ENCODE results near the gene SMPDL3B. TPM values are rescaled to one million over a fixed set of nuclear protein-coding genes. Genes with fewer than 3 reads are reported as not detected.
A peak's percentile ranks its signal among the peaks of the same experiment; 100 is the strongest.

Gene SMPDL3B
- total RNA-seq, 4 donors from 2014 or later: 0.29 TPM; not detected in 3

- TF ChIP-seq, protein P1, sequence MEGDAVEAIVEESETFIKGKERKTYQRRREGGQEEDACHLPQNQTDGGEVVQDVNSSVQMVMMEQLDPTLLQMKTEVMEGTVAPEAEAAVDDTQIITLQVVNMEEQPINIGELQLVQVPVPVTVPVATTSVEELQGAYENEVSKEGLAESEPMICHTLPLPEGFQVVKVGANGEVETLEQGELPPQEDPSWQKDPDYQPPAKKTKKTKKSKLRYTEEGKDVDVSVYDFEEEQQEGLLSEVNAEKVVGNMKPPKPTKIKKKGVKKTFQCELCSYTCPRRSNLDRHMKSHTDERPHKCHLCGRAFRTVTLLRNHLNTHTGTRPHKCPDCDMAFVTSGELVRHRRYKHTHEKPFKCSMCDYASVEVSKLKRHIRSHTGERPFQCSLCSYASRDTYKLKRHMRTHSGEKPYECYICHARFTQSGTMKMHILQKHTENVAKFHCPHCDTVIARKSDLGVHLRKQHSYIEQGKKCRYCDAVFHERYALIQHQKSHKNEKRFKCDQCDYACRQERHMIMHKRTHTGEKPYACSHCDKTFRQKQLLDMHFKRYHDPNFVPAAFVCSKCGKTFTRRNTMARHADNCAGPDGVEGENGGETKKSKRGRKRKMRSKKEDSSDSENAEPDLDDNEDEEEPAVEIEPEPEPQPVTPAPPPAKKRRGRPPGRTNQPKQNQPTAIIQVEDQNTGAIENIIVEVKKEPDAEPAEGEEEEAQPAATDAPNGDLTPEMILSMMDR (IDR thresholded peaks at IDR 0.05 in 4 of 5, conservative IDR thresholded peaks at IDR 0.05 in 1 of 5): no peak
- TF ChIP-seq POLR2A (IDR thresholded peaks at IDR 0.05): no peak
- in situ Hi-C loops (cut with MboI; ENCODE audit: low sequenced_read_pairs in 4 of 4) (no loop called here), intact Hi-C loops (cut with DNase I; ENCODE audit: low total_unique reads) (loop anchor here (2.0 to 5.0 kb wide), 2 partner anchors 17 to 104 kb away; no protein-coding TSS in a partner anchor)
- Histone ChIP-seq H3K27ac (peak overlapping the region in 3 of 4 donors; percentile 79 to 87 (median 84)), H3K9me3 (no peaks in the 10 kb centered on the region), H3K4me3 (no peak overlapping the region), H3K36me3 (peaks cover 0 to 14% of the 10 kb centered on the region in 2 donors), H3K27me3 (no peaks in the 10 kb centered on the region), H3K4me1 (peaks cover 9 to 11% of the 10 kb centered on the region in 2 donors)
- ATAC-seq (no peak), DNase-seq (no peak)
Observed at GRCh38 chr1:27961646-27962221, 26.9 kb downstream of the SMPDL3B start.

GRCh38 chr1:27963393-27963792, 28.6 kb downstream of the SMPDL3B start:
- Histone ChIP-seq H3K9me3 (no peaks in the 10 kb centered on the region), H3K27ac (no peak overlapping the region), H3K4me1 (peaks cover 11 to 13% of the 10 kb centered on the region in 2 donors), H3K4me3 (no peak overlapping the region), H3K27me3 (no peaks in the 10 kb centered on the region), H3K36me3 (peaks cover 0 to 14% of the 10 kb centered on the region in 2 donors)
- intact Hi-C loops (cut with DNase I; ENCODE audit: low total_unique reads) (loop anchor here (5.0 kb wide), 1 partner anchor 106 kb away; no protein-coding TSS in a partner anchor), in situ Hi-C loops (cut with MboI; ENCODE audit: low sequenced_read_pairs in 4 of 4) (no loop called here)
- TF ChIP-seq, protein P1 (IDR thresholded peaks at IDR 0.05 in 4 of 5, conservative IDR thresholded peaks at IDR 0.05 in 1 of 5): no peak
- no peak for TF ChIP-seq POLR2A (IDR thresholded peaks at IDR 0.05)
- no peak for ATAC-seq
- DNase-seq: no peak

DNA sequence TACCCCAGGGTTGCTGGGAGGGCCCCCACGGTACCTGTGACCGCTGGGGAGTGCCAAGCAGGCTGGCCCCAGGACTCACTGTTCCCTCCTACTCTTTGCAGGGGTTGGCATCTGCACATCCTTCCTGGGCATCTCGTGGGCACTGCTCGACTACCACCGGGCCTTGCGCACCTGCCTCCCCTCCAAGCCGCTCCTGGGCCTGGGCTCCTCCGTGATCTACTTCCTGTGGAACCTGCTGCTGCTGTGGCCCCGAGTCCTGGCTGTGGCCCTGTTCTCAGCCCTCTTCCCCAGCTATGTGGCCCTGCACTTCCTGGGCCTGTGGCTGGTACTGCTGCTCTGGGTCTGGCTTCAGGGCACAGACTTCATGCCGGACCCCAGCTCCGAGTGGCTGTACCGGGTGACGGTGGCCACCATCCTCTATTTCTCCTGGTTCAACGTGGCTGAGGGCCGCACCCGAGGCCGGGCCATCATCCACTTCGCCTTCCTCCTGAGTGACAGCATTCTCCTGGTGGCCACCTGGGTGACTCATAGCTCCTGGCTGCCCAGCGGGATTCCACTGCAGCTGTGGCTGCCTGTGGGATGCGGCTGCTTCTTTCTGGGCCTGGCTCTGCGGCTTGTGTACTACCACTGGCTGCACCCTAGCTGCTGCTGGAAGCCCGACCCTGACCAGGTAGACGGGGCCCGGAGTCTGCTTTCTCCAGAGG, 31.8 kb downstream of the SMPDL3B start:
- no peaks in the 10 kb centered on the region for H3K27me3 ChIP-seq
- H3K4me3 ChIP-seq: no peak overlapping the region
- H3K36me3 ChIP-seq: peaks cover 0 to 14% of the 10 kb centered on the region in 2 donors
- no peak overlapping the region for H3K27ac ChIP-seq
- in situ Hi-C loops (cut with MboI; ENCODE audit: low sequenced_read_pairs in 4 of 4) (no loop called here), intact Hi-C loops (cut with DNase I; ENCODE audit: low total_unique reads) (no loop called here)
- TF ChIP-seq POLR2A (IDR thresholded peaks at IDR 0.05): no peak
- TF ChIP-seq, protein P1 (IDR thresholded peaks at IDR 0.05 in 4 of 5, conservative IDR thresholded peaks at IDR 0.05 in 1 of 5): no peak
- DNase-seq (no peak), ATAC-seq (no peak)
- no peaks in the 10 kb centered on the region for H3K9me3 ChIP-seq
- peaks cover 0 to 21% of the 10 kb centered on the region in 2 donors for H3K4me1 ChIP-seq

DNA sequence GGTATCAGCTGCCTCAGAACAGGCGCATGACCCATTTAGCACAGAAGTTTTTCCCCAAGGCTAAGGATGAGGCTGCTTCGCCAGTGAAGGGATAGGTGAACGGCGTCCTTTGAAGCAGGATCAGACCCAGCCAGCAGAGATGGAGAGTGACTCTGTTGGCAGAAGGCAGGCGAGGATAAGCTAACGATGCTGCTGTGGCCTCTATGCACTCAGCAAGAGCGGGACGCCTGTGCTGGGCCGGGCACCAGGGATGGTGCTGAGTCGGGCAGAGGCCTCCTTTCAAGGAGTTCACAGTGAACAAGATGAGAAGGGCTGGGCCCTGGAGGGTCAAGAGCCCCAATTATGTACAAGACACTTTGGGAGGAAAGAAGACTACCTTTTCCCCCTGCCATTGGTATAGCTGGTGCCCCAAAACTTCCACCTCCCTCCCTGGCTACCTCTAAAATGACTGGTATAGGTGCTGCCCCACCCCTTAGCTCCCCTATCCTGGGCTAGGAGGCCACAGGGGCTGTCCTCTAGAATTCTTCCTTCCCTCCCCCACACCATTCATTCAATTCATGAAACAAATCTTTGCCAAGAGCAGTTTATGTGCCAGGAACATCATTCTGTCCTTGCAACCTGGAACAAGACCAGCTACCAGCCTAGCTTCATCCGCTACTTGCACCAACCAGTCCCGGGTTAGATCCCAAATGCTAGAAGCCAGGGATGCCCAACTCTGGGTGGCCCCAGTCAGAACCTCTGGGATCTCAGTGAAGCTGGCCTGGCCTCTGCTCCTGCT, 32.5 kb downstream of the SMPDL3B start:
- H3K9me3 ChIP-seq: no peaks in the 10 kb centered on the region
- TF ChIP-seq, protein P1 (IDR thresholded peaks at IDR 0.05 in 4 of 5, conservative IDR thresholded peaks at IDR 0.05 in 1 of 5): no peak
- TF ChIP-seq POLR2A (IDR thresholded peaks at IDR 0.05): no peak
- DNase-seq: no peak

More for the DNA sequence above, 32.5 kb downstream of the SMPDL3B start:
- Histone ChIP-seq H3K27me3 (no peaks in the 10 kb centered on the region), H3K4me1 (peaks cover 0 to 29% of the 10 kb centered on the region in 2 donors), H3K4me3 (no peak overlapping the region), H3K36me3 (peaks cover 0 to 14% of the 10 kb centered on the region in 2 donors), H3K27ac (no peak overlapping the region)
- ATAC-seq: no peak
- intact Hi-C loops (cut with DNase I; ENCODE audit: low total_unique reads): no loop called here
- in situ Hi-C loops (cut with MboI; ENCODE audit: low sequenced_read_pairs in 4 of 4): no loop called here
